Measurements from ENCODE around the gene DSTN.

Gene DSTN

GRCh38 chr20:17579369-17580039 lies 9.6 kb downstream of the DSTN start:
- in situ Hi-C loops (cut with MboI; ENCODE audit: low sequenced_read_pairs): no loop called here

- in situ Hi-C loops (cut with MboI; ENCODE audit: low sequenced_read_pairs): no loop called here
These were observed 11.0 kb downstream of the DSTN start for GRCh38 chr20:17580895-17581294.

GRCh38 chr20:17583126-17583525 lies 13.3 kb downstream of the DSTN start:
- in situ Hi-C loops (cut with MboI; ENCODE audit: low sequenced_read_pairs): no loop called here

DNA sequence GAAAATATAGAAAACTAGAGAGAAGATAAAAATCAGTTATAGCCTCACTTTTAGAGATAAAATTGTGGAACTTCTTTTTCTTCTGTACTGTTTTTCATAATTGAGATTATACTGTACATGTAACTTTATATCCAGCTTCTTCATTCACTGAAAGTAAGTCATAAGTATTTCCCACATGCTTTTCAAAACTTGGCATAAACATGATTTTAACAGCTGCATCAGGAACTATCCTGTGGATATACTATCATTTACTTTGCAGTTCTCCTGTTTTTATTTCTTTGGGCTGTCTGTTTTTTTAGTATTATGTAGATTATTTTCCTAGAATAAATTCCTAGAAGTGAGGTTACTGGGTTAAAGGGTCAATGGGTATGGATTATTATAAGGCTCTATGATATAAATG lies 14.8 kb downstream of the DSTN start:
- in situ Hi-C loops (cut with MboI; ENCODE audit: low sequenced_read_pairs): no loop called here

GRCh38 chr20:17586250-17586649 lies 16.4 kb downstream of the DSTN start:
- in situ Hi-C loops (cut with MboI; ENCODE audit: low sequenced_read_pairs): no loop called here

DNA sequence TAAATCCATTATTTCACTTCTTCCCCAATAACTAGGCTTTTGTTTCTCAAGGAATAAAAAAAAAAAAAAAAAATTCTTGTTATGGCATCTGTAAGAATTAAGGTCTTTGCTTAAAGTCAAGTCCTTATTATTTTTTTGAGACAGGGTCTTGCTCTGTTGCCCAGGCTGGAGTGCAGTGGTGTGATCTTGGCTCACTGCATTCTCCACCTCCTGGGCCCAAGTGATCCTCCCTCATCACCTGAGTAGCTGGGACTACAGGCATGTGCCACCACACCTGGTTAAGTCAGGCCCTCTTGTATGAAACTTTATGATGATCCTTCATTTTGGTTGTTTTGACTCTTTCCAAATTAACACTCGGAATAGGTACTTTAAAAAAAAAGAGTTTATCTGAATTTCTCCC lies 17.3 kb downstream of the DSTN start:
- in situ Hi-C loops (cut with MboI; ENCODE audit: low sequenced_read_pairs): no loop called here

- in situ Hi-C loops (cut with MboI; ENCODE audit: low sequenced_read_pairs): no loop called here
These were observed 17.9 kb downstream of the DSTN start for GRCh38 chr20:17587824-17588223.

GRCh38 chr20:17589161-17589834 lies 19.4 kb downstream of the DSTN start:
- in situ Hi-C loops (cut with MboI; ENCODE audit: low sequenced_read_pairs): no loop called here

- in situ Hi-C loops (cut with MboI; ENCODE audit: low sequenced_read_pairs): no loop called here
These were observed 20.4 kb downstream of the DSTN start for GRCh38 chr20:17590245-17590644.

DNA sequence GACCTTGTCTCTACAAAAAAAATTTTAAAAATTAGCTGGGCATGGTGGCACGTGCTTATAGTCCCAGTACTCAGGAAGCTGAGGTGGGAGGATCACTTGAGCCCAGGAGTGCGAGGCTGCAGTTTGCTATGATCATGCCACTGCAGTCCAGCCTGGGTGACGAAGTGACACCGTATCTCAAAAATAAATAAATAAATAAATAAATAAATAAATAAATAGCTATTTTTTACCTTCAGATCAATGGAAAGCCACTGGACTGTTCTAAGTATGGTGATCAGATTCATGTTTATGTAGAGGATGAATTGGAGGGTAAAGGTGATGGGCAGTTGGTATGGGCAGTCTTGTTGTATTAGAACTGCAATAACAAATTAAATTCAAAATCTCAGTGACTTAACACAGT lies 24.0 kb downstream of the DSTN start:
- in situ Hi-C loops (cut with MboI; ENCODE audit: low sequenced_read_pairs): no loop called here

- in situ Hi-C loops (cut with MboI; ENCODE audit: low sequenced_read_pairs): no loop called here
These were observed 24.6 kb downstream of the DSTN start for GRCh38 chr20:17594443-17594842.

DNA sequence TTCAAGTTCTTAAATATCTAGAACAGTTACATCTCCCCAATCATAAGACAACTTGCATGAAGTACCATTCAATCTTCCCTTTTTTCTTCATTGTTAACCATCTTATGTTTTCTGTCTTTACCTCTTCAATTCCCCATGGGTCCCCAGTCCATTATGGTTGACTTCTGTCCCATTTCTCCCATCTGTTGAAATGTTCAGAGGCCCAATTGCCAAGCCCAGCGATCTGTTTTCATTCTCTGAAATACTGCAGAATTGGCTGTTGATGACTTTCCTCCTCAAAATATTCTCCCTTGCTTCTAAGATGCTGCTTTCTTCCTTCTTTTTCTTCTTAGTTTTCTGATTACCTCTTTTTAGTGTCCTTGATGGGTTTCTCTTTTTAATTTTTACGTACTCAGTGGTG lies 26.0 kb downstream of the DSTN start:
- in situ Hi-C loops (cut with MboI; ENCODE audit: low sequenced_read_pairs): no loop called here

GRCh38 chr20:17598013-17598550 lies 28.2 kb downstream of the DSTN start:
- in situ Hi-C loops (cut with MboI; ENCODE audit: low sequenced_read_pairs): no loop called here

DNA sequence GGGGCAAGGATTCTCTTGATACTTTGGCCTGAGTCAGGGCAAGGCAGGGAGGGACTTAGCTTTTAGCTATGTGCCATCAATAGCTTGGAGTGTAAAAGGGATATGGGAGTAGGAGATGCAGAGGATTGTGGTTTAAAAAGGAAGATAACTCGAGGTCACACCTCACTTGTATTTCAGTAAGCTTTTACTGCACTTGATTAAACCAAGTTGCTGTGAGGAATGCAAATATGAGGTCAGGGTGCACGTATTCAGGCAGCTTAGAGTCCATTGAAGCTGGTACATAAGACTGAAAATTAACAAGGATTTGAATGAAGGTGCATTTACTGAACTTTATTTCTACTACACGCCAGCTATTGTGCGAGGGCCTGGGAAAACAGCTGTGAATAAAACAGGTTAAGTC lies 32.1 kb downstream of the DSTN start:
- in situ Hi-C loops (cut with MboI; ENCODE audit: low sequenced_read_pairs): no loop called here

DNA sequence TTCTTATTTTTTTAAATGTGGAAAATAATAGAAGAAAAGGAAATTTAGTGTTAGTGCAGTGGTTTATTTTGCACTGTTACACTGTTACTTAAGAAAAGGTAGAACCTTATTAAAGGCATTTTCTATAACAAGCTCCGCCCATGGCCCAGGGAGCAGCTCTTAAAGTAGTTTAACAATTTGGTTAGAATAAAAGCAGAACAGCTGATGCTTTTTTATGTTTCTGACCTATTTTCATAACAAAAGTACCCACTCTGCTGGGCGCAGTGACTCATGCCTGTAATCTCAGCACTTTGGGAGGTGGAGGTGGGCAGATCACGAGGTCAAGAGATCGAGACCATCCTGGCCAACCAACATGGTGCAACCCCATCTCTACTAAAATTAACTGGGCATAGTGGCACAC lies 32.6 kb downstream of the DSTN start:
- in situ Hi-C loops (cut with MboI; ENCODE audit: low sequenced_read_pairs): no loop called here

- in situ Hi-C loops (cut with MboI; ENCODE audit: low sequenced_read_pairs): no loop called here
These were observed 35.3 kb downstream of the DSTN start for GRCh38 chr20:17605131-17605660.

- in situ Hi-C loops (cut with MboI; ENCODE audit: low sequenced_read_pairs): no loop called here
These were observed 36.1 kb downstream of the DSTN start for GRCh38 chr20:17606001-17606400.

GRCh38 chr20:17608701-17609497 lies 39.0 kb downstream of the DSTN start:
- in situ Hi-C loops (cut with MboI; ENCODE audit: low sequenced_read_pairs): no loop called here

DNA sequence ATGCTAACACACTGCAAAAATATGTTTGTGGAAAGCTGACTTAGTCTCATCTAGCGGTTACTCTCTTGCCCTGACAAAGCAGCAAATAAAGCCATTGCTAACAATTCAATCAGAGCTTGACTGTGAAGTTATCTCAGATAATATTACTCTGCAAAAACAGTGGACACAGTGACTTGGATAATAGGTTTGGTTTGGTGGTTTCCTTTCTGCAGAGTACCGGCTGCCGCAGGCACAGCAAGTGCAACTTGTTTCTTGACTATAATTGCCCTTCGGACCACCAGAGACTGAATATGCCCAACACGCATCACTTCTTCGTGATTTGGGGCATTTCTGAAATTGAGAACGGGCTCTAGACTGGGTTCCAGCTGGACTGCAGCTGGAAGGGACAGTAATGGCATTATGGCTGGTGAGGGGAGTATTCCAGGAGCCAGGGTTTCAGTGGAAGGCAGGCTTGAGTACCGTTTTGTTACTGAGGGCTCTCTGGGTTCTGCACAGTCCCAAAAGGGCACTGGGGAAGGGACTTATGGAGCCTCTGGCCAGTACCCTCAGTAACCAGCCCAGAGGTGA lies 40.0 kb downstream of the DSTN start:
- in situ Hi-C loops (cut with MboI; ENCODE audit: low sequenced_read_pairs): no loop called here

GRCh38 chr20:17610566-17611289 lies 40.9 kb downstream of the DSTN start:
- in situ Hi-C loops (cut with MboI; ENCODE audit: low sequenced_read_pairs): no loop called here

DNA sequence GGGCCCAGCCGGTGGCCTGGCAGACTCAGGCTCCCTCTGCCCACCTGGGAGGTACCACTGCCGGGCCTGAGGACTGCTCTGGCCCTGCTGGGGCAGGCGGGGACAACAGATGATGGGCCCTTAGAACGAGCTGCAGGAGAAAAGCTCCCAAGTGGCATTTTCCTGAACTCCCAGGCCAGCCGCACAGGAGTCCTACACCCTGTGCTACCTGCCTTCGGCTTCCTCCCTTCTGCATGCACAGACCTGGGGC lies 41.3 kb downstream of the DSTN start:
- in situ Hi-C loops (cut with MboI; ENCODE audit: low sequenced_read_pairs): no loop called here
